ENCODE measurements around the gene ULBP3.
"Not testable (repeated sequence)": the region's sequence is repeated elsewhere in the genome, so short reads cannot be mapped to it uniquely, and the experiment has no call there.

The ULBP3 gene

DNA sequence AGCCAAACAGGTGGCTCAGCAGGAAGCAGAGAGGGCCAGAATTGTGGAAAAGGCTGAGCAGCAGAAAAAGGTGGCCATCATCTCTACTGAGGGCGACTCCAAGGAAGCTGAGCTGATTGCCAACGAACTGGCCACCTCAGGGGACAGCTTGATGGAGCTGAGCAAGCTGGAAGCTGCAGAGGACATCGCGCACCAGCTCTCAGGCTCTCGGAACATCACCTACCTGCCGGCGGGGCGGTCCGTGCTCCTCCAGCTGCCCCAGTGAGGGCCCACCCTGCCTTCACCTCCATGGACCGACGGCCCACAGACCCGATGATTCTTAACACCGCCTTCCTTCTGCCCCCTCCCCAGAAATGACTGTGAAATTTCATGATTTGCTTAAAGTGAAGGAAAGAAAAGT lies 25.8 kb downstream of the ULBP3 start:
- no peak for DNase-seq (ENCODE audit: low spot score)

DNA sequence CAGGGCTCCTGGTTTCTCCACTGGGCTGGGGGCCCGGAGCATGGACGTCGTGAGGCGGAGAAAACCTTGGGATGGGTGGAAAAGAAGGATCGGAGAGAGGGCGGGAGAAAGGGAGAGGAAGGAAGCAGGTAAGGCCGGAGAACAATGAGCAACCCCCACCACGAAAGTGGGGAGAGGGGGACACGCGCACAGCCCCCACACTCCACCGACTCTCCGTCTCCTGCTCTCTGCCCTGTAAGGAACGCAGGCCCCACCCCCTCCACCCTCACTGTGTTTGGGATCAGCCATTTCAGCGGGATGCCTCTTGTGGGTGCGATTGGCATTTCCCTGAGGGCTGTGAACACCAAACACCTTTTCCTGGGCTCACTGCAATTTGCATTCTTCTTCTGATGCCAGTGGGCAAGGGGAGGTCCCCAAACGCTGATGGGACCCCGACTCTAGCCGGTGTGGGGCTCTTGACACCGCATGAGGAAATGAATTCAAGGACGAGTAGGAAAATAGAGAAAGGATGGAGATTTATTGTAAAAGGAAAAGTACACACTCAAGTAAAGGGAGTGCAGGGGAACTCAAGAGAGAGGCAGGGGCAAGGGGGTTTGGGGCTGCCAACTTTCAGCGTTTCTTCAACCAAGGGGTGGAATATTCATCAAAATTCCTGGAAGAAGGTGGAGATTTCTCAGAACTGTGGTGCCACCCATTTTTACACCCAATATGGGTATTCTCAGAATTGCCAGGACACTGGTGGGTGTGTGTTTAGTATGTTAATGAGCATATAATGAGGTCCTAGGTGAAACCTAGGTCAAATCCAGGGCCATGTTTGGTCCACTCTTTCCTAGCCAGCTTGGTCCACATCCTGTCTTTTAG lies 30.5 kb downstream of the ULBP3 start:
- no peak for DNase-seq (ENCODE audit: low spot score)

DNA sequence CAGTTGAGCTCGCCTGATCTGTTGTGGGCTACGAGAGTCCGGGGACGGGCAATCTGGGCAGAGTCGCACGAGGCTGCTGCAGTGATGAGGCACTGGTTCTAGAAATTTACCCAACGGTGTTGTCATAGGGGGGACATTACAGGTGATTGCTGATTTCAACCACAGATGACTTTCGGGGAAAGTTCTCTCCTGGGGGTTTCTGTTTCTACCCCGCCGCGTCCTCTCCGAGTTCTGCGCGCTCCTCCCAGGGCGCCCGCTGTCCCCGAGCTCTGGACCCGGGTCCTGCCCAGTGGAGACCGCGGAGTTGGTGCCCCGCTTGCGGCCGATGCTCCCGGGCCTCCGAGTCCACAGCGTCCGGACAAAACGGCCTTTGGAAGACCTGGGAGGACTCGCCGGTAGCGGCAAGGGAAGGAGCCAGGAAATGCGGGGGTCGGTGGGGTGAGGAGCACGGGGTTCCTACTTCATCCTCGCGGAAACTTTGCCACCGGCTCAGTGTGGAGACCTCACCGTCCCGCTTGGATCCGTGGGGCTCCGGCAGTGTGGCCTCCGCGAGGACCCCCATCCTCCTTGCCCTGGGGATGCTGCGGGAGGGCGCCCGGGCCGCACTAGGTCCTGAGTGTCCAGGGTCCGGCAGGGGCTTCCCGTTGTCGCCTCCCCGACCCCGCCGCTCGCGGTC lies 31.3 kb downstream of the ULBP3 start:
- no peak for DNase-seq (ENCODE audit: low spot score)

DNA sequence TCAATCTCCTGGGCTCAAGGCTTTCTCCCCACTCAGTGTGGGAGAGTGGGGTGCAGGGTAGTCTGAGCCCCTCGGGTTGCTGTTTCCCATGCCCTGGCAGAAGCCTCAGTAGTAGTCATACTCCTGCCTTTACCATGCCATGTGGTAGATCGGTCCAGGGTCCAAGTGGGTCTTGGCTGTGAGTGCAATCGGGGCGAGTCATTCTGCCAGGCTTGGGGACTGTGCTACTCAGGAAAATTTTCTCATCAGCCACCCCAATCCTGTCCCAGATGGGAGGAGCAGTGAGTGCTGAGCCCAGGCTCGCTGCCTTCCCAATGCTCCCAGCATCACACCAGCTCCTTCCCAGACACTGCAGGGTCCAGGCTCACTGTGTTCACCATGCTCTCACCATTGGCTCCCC lies 32.8 kb downstream of the ULBP3 start:
- DNase-seq (ENCODE audit: low spot score): no peak

DNA sequence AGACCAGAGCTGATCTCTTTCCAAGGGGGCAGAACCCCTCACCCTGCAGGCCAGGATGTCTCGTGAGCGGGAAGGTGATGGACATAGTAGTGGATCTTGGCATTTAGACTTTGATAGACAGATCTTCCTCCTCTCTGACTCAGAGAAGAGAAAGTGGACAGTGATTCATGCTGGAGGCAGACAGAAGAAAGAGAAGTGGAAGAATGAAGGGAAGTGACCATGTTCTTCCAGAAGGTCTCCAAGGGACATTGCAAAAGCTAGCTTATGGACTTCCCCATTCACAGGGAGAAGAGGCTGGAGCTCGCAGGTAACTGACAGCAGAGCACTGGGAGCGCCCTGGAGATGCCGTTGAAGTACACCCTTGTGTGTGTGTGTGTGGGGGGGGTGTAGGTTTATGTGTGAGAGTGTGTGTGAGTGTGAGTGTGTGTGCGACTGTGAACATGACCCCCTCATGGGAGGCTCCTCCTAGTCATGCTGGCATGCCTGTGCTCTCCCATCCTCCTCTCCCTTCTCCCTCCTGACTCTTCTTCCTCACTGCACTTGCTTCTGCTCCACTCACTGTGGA lies 35.6 kb downstream of the ULBP3 start:
- no peak for DNase-seq (ENCODE audit: low spot score)

DNA sequence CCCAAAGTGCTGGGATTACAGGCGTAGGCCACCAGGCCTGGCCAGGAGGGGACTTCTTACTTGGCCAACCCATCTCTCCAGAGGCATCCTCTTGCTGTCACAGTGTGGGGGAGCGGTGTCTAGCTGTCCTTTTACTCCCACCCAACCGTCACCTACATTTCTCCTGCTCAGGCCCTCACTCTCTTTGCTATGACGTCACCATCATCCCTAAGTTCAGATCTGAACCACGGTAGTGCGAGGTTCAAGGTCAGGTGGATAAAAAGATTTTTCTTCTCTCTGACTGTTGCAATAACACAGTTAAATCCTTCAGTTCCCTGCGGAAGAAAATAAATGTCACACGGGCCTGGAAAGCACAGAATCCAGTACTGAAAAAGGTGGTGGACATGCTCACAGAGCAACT lies 36.3 kb downstream of the ULBP3 start:
- DNase-seq (ENCODE audit: low spot score): no peak

DNA sequence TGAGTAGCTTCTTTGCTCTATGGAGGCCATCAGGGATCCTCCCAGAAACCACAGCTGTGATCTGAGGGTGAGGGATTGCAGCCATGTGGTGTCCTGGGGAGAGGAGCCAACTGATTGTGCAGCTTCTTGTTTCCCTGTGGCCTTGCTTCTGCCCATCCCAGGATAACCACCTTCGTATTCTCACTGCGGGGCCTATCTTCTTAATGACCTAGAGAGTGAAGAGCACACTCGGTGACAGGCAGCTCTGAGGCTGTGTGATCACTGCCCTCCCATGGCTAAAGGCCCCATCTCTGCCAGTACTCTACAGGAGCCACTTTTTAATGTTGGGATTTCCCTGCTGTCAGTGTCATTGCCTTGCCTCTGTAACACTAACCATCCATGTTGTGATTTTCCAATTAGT lies 38.3 kb downstream of the ULBP3 start:
- no peak for DNase-seq (ENCODE audit: low spot score)

DNA sequence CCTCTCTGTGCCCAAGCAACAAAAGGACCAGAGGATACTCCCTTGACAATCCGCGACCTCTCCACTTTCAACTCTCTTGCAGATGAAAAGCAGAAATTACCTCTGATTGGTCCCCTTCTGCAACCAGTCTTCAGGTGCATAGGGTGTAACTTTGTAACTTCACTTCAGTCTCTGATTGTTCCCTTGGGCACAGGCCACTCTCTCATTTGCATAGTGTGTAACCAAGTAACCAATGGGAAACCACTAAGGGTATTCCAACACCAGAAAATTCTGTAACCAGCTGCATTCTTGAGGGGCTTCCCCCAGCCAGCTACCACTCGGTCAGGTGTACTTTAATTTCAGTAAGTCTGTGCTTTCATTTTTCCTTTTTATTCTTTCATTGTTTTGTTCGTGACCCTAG lies 39.2 kb downstream of the ULBP3 start:
- DNase-seq (ENCODE audit: low spot score): no peak

DNA sequence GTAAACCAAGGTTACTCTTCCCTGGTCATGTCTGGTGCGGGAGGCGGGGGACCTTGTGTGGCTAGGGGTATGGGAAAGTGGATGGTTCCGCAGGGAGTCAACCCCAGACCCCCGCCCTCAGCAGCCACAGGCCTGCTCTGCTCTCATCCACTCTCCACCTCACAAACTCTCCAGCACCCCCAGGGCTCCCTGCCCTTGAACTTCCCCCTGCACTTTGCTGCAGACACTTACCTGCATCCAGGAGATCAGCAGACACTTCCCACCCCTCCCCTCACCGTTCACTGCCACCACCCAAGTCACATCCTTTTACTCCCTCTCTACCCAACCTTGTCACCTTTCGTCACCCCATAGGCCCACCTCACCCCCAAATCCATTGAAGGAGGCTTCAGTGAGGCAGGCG lies 39.6 kb downstream of the ULBP3 start:
- no peak for DNase-seq (ENCODE audit: low spot score)

DNA sequence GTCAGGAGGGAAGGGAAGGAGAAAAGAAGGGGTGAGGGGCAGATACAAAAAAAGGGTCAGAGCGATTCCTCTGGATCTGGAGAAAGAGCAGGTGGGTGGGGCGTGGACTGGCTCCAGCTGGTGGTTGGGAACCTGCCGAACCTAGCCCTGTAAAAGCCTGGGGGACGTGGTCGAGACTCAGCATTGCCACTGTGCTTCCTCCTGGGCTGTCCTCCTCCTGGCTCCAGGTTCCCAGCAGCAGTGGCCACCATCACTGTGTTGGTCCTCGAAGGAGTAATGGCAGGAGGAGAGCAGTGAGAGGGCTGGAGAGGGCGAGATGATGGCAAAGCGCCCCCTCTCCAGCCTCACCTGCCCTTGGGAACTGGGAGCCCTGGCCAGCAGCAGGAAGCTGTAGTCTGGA lies 40.1 kb downstream of the ULBP3 start:
- no peak for DNase-seq (ENCODE audit: low spot score)

DNA sequence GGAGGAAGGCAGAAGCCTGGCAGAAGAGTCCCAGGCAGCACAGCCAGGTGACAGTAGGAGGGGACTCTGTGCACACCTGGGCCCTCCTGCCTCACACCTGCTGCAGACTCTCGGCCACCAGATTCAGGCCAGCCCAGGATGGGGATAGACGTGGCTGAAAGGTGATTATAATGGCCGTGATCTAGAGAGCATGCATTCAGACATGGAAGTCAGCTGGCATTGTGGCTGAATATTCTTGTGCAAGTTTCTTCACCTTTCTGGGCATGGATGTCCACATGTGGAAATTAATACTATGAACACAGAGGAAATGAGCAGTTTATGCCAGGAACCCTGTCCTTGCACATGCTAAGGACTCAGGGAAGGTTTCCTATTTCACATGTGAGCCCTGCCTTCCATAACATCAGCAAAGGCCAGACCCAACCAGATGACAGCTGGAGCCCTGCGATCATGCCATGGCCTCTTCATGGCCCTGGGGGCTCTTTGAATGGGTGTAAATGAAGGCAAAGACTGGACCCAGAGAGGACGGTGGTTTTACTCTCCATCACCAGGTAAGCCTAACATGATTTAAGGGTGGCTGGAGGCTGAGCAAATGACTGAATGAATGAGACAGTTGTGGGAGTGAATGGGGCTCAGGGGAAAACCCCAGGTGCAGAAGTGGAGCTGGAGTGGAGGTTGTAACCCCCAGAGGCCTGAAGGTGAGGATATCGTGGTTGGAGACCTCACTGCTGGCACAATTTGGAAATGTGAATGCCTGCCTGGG lies 40.9 kb downstream of the ULBP3 start:
- no peak for DNase-seq (ENCODE audit: low spot score)

DNA sequence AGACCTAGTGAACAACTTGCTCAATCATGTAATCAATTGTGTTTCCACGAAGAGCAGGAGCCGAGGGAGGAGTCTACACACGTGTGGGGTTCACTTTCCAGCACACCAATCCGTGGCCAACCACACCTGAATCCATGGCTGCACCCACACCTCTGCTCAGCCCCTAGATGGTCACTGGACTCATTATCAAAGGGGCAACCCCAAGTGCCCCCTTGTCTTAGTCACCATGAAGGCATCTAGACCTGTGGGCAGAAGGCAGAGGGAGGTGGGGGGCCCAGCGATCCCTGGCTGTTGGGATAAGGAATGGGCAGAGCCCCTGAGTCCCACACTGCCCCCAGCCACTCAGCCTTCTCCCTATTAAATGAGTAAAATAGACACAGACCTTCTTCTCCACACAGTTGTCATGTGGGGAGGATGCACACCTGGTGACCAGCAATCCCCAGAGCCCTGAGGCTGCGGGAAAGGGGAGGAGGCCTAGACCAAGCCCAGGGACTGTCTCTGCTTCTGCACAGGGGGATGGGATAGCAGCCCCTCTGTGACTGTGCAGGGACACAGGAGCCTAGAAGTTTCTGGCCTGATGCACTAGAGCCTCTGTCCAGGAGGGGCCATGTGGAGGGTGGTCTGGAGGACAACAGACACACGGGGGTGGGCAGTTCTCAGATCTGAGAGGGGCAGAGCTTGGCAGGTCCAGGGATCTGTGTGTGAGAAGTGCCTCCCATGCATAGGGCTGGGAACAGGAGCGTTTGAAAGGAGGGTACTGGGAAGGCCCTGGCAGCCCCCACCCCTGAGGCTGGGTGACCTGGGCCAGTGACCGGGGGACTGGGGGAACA lies 41.7 kb downstream of the ULBP3 start:
- DNase-seq (ENCODE audit: low spot score): no peak

DNA sequence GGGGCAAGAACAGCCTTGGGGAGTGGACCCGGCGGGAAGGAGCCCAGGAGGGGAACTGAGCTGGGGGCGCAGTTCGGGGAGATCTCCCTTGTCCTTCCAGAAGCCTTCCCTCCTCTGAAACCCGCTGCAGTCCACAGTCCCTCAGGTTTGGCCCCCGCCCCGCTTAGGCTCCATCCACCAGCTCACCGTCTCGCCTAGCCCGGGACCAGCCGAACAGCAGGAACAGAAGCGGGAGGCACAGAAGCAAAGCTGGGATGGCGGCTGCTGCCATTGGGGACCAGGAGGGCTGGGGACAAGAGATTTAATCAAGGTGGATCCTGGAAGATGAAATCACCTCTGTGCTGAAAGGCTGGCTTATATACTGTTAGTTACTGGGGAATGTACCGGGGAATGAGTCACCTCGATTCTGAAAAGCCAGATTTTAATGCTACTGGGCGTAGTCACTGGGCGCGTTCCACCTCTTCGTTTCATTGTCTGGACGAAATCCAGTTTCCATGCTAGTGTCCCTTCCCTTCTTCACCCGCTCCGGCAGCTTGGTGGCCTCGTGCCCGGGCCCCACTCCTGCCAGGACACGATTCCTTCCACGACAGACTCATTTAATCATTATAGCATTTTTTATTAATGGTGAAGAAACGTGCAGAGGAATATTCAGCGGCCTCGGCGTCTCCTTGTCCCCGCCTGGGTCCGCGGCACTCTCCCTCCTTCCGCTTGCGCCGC lies 43.6 kb downstream of the ULBP3 start, which contains the start of gene RAET1L:
TSS of gene RAET1L (minus strand) at position 332 of the 717 bp plus-strand sequence. CDS start at position 271, 61 bp downstream.
- no peak for DNase-seq (ENCODE audit: low spot score)

DNA sequence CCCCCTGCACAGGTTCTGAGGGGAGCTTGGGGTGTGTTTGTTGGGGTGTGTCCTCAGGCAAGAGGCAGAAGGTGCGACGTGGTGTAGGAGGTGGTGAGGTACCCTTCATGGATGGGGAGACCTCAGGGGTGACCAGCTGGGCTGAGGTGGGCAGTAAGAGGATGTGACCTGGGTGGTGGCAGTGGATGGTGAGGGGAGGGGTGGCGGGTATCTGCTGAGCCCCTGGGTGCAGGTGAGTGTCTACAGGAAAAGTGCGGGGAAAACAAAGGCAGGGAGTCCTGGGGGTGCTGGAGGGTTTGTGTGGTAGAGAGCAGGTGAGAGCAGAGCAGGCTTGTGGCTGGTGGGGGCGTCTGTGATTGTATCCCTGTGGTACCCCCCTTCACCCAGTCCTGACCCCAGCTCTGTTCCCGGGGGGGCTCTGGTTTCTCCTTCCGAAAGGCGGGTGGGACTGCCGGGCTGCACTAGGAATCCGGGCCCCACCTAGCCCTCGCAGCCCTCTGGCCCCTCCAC lies 44.2 kb downstream of the ULBP3 start:
- no peak for DNase-seq (ENCODE audit: low spot score)

DNA sequence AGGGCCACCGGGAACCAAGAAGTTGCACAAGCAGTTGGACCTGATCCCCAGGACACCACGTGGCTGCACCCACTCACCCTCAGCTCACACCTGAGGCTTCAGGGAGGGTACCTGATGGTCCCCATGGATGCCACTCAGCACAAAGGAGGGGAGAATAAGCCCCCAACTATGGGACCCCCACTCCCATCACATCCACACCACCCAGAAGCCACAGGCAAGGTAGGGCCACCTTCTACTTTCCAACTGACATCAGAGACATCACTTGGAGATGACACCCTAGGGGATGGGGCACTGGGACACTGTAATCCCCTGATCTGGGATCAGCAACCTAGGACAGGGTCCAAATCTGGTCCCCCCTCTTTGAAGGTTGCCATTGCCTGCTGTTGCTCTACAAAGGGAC lies 44.9 kb downstream of the ULBP3 start:
- not testable (repeated sequence) for DNase-seq (ENCODE audit: low spot score)

DNA sequence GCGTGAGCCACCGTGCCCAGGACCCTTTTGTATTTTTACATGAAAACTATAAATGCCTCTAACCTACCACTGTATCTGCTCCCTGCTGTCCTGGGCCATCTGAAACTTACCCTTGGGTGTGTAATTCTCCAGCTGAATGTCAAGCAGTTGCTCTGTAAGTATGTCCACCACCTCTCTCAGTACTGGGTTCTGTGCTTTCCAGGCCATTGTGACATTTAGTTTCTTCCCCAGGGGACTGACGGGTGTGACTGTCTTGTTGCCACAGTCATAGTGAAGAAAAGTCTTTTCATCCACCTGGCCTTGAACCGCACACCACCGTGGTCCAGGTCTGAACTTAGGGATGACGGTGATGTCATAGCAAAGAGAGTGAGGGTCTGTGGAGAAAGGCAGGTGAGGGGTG lies 47.1 kb downstream of the ULBP3 start:
- not testable (repeated sequence) for DNase-seq (ENCODE audit: low spot score)

DNA sequence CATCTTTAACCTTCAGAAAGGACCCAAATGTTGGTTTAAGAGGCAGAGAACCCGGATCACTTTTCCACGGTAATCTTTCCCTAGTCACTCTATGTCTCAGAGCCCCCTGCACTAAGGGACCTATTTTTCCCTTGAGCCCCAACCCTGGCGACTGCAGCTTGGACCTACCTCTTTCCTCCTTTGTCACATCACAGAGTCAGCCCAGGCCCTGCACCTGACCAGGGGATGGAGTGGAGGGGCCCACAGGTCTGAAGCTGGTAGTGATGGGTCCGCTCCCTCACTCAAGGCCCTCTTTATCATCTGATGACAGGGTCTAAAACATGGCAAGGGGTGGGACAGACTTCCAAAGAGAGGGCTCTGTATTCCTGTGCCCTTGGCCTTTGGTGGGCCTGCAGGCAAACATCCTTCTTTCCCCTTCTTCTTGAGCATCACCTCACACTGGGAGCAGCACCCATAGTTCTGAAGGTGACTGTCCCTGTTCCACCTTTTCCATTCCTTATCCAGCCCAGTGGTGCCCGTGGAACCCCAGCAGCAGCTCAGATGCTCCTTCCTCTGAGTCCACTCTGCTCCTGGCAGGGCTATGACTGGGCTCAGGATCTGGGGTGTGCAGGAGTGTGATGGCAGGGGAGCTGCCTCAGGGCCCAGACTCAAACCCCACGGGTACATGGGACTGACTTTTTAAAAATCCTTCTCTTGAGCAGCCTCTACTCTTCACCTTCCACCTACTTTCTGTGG lies 49.9 kb downstream of the ULBP3 start:
- DNase-seq (ENCODE audit: low spot score): no peak

DNA sequence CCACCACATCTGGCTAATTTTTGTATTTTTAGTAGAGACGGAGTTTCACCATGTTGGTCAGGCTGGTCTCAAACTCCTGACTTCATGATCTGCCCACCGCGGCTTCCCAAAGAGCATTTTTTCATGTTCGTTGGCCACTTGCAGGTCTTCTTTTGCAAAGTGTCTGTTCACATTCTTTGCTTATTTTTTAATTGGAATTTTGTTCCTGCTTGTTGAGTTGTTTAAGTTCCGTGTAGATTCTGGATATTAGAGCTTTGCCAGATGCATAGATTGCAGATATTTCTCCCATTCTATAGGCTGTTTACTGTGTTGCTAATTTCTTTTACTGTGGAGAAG lies 51.8 kb downstream of the ULBP3 start:
- DNase-seq (ENCODE audit: low spot score): not testable (repeated sequence)

DNA sequence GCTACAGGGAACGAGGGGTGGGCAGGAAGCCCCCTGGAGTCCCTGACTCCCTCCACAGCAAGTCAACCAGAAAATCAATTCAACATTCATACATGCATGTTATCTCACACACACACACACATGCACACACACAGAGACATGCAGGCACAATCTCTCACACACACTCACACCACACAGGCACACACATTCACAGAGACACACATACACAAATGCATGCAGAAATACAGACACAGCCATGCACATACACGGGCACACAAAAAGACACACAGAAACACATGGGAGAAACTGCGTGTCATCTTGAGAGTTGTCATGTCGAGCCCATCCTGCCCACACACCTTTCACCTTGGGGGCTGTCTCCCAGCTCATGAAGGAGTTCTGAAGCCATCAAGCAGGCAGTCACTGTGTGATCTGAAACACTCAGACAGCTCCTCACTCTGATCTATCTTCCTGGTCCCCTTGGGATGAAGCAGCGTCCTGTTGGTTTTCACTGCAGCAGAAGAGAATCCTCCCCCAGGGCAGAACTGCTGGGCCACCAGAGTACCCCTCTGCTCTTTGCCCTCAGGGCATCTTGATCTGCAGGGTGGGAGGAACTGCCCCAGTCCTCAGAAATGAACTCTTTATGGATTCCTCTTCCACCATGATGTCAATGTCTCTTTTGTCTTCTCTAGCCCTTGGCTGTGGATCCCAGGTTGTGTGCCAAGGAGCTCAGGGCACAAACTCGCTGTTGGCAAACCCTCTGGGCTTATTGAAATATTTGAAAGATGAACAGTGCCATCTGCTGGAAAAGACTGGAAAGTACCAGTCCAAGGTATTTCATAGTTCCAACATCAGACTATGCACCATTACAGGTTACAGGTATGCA lies 52.4 kb downstream of the ULBP3 start:
- DNase-seq (ENCODE audit: low spot score): peak; percentile 87

Measured in cerebellar cortex (tissue), 1 donor.